Measurements from ENCODE around the gene NAA80.
A peak's percentile ranks its signal among the peaks of the same experiment; 100 is the strongest.

Gene NAA80

DNA sequence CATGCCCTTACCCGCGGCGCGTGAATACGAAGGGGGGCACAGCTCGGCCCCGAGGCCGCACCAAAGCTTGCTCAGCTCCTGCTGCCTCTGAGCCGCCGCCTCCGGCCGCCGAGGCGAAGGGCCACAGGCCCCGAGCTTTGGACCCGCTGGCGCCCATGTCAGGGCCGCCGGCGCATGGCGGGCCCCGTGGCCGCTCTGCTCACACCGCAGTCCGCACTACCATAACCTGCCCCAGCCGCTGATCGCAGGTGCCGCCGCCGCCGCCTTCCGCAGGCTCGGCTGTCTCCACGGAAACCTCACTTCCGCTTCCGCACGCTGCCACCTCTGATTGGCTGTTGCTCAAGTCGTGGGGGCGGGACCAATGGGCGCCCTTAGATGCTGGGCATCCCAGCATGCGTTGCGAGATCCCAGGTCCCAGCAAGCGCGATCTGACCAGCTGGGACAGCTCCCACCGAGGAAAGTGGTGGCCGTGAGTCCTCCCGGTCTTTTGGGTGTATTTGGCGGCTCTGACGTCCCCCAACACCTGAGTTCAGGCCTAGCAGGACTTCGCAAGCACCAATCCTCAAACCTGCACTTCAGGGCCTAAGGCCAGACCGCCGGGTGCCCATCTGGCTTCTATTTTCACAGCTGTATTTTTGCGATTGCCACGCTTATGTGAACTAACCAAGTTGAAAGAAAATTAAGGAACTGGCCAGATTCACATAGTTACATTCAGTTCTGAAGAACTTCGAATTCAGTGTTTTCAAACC is 28.9 kb upstream of the NAA80 start, which contains the start of gene TUSC2:
TUSC2 (minus strand) TSS at position 281 of the 749 bp plus-strand sequence; CDS start at position 157, 124 bp downstream.
- DNase-seq, result peak; percentile 87 to 94 (median 92)

DNA sequence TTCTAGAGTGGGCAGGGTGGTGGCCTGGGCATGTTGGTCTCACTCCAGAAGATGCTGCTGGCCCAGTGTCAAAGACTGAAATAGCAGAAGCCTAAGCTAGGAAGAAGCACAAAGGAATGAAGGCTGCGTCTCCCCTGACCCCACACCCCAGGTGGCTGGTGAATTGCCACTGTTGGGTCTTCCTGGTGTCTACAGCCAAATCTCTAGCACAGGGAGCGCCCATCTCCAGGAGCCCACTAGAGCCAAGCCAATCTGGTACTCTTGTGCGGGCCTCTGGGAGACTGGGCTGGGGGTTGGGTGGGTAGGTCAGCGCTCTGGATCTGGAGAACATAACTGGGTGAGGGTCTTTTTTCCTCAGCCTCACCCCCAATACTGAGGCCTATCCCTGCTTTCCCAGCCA is 27.9 kb upstream of the NAA80 start:
- no peak for DNase-seq

DNA sequence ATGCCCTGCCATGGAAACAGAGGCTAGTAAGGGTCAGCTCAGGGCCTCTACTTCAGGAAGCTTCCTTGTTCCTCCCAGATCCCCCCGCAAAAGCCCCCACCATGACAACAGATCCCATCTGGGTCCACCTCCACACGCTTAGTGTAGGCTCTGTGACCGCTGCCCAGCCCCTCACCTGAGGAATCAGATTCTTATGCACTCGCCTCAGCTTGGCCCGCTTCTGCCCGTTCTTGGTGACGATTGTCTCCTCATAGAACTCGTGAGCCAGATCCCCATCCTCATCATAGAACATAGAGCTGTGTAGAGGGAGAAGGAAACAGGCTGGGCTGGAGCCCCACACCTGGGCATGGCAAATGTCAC is 27.0 kb upstream of the NAA80 start:
- no peak for DNase-seq

DNA sequence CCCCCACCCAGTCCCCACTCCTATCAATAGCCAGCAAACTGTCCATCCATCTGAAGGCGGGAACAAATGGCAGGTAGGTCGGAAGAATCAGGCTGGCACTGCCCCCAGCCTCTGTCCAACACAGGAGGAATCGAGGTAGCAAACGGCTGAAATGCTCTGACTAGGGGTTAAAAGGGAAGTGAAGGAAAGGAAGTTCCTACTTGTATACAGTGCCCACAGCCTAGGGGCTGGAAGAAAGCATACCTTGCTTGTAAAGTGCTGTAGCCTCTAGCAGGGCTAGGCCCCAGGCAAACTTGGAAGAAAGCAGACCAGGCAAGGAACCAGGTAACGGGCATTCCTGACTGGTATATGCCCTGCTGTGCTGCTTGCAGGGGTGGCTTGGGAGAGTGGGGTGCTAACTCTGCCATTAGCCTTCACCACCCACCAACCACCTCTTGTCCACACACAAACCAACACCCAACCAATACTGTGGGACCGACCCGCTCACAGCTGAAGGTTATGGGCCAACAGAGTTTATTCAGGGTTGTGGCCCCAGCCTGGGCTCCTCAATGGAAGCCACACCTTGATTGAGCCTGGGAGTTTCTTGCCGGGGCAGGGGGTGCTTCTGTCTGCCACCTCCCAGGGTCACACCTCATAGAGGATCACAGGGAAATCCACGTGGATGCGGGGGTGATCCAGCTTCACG is 26.4 kb upstream of the NAA80 start:
- DNase-seq, result no peak

DNA sequence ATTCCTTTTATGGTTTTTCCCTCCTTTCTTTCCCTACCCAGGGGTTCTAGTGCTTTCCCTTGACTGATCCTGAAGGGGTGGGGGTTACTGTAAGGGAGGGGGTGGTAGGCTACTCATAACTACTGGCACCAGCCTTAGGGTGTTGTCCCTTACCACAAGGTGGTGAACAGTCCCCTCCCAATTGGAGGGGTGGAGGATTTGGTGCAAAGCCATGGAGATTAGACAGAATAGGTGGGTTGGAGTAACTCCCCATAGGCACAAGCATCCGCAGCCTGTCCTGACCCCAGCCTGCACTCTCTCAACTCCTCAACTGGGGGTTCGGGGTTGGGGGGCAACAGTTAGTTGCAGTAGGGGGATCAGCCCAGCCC is 25.9 kb upstream of the NAA80 start:
- DNase-seq, result no peak

DNA sequence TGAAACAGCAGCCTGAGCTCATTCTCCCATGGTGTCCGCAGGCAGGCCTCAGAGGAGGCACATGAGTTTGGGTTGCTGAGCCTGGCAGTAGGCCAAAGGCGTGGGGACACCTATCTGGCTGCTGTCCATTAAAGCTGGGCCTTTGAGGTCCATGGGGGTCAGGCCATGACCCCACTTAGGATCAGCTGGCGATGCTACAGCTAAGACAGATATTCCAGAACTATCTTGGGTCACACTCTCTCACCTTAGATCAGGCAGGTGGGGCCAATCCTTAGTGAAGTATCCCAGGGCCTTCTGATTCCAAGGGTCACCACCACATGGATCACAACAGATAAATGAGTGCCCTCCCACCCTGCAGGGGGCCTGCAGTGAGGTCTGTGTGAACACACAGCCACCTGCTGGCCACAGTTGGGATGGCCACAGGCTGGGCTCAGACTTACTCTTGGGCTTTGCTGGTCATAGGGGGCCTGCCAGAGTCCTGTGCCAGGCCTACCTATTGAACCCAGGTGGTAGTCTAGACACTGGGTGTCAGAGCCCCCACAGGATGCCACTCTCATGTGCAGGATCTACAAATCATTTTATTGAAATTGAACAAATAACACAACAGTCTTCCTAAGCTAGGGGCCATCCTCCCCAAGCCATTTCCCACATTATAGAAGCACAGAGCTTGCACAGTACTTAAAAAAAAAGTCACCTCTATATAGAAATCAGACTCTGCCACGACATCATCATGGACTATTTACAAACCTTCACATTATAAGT is 25.3 kb upstream of the NAA80 start:
- DNase-seq, result peak; percentile 5 to 46 (median 34)

DNA sequence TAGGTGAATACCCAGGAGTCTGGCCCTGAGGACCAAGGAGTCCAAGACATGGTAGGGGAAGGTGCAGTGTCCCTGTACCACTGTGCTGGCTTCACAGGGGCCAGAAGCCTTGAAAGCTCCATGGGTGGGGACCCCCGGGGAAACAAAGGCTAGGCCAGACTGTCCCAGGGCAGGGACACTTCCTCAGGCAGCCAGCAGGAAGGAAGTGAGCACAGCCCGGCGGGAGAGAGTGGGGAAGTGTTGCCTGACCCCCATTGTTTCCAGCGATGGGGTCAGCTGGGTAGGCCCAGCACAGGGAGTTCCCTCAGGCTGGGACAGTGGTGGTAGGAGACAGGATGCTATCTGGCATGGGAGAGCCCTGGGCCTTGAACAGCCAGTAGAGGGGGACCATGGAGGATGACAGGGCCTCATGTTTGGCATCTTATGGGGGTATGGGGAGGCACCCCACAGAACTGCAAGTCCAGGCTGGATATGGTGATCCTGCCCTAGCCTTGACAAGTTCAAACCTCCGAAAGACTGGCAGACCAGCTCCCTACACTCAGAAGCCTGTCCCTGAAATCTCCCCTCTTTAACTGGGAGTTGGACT is 24.5 kb upstream of the NAA80 start:
- DNase-seq, result no peak

DNA sequence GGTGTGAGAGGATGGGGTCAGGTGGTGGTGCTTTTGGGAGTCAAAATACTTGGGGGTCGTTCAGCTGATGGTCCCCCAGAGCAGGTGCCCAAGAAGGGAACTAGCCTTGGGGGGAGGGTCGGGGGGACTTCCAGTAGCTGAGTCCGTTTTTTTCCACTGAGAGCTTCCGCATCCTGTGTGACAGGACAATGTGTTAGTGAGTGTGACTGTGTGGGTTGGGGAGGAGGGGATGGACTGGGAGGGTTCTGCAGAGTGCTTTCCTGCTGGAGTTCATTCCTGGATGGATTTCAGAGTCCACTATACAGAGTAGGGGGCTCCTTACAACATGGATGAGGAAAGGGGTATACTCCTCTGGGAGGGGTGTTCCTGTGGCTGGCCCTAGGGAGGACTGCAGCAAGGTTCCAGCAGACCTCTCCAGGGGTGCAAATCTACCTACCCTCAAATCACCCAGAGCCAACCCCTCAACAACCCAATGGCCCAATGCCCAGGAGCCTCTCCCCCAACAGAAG is 23.9 kb upstream of the NAA80 start:
- DNase-seq, result no peak

DNA sequence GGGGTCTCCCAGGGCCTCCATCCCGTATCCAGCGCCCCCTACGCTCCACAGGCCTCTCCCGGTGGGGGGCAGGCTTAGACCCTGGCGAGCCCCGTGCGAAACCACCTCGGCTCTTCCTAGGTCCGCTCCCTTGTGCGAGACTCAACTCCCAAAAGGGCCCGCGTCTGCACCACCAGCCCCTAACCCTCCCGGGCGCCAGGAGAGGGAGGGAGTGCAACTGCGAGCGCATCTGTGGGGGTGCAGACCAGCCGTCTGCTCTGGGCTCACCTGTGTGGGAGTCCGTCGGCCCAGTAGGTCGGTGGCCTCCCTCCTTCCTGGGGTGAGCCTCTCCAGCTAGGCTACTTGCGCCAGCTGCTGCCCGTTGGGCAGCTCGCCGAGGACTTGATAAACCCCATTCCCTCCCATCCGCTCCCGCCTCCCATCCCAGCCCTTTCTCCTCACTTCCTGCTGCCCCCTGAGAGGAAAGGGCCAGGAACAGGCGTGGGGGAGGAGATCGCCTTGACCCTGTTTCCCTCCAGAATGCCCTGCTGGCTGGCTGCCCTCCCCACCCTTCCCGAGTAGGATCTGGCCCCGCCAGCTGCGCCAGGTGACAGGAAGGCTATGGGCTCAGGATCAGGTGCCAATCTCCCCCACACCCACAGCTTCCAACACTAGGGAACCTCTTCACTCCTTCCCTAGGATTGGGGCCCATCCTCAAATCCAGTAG is 23.3 kb upstream of the NAA80 start, which contains the start of gene HYAL2:
HYAL2 (minus strand) TSS at position 360 of the 706 bp plus-strand sequence. CDS start 2,256 bp downstream, outside the sequence.
- DNase-seq, result no peak

DNA sequence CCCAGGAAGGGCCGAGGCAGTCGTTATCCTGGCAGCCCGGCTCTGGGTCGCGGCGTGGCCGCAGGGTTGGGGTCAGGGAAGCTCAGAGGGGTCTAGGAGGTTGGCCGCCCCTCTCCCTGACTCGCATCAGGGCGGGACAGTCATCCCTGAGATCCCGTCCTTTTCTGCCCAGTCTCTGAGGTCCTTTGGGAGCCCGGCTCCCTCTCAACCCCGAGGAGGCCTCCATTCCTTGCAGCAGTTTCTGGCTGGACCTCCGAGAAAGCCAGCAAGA is 22.8 kb upstream of the NAA80 start:
- no peak for DNase-seq

DNA sequence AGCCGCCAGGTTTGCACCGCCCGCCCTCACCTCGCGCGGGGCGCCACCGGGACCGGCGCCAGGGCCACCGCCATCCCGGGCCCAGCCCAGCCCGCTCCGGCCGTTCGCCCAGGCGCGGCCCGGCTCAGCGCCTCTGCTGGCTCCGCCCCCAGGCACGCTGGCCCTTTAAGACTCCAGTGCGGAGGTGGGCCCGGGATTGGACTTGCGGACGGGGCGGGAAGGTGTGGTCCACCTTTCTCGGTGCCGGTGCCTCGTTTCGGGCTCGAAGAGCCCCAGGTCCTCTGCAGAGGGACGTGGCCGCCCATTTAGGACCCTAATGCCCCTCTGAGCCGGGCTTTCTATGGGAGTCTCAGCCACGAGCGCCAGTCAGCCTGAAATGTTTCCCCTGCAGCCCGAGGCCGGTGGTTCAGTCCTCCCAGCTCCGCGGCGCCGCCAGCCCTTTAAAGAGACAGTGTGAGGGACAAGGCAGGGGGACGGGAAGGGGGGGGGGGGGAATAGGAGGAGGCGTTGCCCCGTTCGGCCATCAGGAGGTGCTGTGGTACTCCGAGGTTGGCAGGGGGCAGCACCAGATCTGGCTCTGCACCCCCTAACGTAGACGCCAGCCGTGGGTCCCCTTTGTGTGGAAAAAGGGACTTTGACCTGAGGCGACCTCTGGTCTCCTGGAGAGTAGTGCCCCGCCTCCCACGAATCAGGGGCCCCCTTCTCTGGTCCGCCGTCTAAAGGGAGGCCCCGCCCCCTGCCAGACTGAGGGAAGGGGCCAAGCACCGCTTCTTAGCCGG is 22.3 kb upstream of the NAA80 start:
- DNase-seq, result peak; percentile 72 to 91 (median 79)

DNA sequence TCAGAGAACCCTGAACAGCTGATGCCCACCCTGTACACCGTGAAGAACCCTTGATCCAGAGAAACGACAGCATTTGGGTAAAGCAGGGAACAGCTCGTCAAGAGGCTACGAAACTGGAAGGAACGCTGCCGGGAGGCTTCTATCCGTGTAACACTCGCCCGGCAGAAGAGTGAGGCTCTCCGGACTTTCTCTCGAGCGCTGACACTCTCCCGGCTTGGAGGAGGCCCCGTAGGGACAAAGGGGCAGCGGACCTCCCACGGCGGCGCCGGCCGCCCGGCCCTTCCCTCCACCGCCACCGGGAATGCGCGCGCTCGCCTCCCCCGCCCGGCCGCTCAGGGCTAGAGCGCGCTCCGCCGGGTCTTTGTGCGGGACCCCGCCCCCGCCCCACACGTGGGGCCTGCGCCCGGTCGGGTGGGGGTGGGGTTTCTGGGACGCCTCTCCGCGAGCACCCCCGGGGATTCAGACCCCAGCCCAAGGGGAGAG is 21.7 kb upstream of the NAA80 start:
- DNase-seq, result peak in 5 of 6 experiments; percentile 33 to 85 (median 69)

DNA sequence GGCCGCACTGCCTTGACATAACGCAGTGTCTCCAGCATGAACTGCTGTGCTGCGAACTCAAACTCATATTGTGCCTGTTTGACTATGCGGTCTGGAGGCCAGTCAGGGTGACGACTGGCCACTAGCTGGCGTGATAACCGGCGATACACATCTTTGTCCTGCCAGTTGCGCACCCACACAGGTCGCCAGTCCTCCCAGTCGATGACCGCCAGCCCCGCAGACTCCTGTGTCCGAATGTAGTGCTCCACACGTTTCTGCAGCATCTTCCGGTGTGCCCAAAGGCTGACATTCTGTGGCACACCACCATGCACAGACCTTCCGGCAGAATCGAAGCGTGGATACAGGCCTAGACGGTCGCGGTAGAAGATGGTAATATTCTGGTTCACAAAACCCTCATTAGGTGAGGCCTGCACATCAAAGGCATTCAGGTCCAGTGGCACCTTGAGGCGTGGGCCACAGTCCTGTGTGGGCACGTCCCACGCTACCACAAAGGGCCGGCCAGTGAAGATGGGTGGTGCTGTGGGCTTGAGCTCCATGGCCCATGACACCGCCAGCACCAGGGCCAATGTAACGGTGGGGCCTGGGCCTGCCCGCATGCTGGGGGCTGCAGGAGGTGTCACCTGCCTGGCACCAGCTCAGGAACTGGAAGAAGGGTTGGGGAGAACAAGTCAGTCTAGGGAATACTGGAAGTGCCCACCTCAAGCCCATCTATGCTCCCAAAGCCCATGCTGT is 20.9 kb upstream of the NAA80 start:
- DNase-seq, result no peak

DNA sequence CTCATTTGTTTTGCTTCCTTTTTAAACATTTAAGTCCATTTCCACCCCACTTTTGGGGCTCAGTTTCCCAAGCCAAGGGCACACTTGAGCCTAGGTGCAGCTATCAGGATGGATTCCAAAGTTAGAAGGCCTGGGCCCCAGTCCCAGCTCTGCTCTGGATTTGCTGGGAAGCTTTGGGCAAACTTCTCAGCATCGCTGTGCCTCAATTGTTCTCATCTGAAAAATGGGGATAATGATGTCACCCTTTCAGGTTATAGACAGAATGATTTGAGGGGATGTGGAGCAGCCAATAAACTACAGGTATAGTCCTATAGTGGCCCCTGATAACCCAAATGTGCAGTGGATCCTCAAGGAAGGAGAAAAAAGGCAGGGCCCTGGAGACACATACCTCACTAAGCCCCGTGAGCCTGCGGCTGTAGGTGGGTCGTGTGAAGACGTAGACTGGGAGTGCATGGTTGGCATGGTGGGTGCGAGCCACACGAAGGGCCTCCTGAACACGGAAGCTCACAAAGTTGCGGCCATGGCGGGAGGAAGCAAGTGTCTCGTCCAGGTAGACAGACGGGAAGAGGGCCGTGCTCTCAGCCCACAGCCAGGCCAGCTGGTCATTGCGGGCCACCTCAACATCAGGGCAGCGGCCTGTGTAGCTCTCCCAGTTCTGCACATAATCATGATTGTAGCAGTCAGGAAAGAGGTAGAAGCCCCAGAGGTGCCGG is 20.1 kb upstream of the NAA80 start:
- DNase-seq, result no peak

DNA sequence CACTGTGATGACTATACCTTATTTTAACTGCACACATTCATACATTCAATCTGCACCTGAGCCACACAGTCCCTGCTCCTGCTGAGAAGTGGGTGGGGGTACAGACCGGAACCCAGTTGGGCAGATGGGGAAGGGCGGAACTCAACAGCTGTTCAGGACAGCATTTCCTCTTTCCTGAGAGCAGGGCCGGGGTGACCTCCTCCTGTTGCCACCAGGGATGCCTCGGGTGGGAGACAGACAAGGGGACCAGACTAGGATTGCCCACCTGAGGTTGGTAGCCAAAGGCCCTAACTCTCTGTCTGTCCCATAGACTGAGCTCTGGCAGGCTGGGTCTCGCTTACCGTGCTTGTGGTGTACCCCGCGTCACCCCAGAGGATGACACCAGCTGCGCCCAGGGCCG is 19.4 kb upstream of the NAA80 start:
- no peak for DNase-seq

DNA sequence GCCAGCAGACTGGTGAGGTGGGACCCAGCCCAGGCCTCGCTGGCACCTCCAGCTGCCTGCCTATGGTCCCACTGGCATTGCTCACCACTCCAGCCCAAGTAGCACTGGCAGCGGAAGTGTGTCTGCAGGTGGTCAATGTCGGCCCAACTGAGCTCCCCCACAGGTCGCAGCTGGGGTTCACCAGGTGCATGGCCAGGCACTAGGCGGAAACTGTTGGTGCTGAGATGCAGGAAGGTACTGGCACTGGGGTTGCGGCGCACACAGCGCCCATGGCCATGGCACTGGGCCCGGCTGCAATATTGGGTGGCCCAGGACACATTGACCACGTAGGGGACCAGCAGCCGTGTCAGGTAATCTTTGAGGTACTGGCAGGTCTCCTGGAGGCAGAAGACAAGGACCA is 19.0 kb upstream of the NAA80 start:
- no peak for DNase-seq

DNA sequence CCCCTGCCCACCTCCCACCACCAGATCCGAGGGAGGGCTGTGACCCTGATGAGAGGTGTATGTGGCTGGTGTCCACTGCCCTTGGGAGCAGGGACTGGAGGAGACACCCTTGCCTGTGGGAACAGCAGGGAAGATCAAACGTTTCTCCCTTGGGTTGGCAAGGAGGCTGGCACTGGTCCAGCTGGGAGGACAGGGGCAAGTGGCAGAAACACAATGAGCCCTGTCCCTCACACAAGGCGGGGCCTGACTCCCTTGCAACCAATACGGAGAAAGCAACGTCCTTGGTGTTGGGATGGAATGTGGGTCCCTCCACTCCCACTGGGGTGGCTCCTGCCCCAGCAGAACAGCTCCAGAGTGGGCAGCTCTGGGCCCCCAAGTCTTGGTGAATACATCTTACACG is 18.1 kb upstream of the NAA80 start:
- no peak for DNase-seq

DNA sequence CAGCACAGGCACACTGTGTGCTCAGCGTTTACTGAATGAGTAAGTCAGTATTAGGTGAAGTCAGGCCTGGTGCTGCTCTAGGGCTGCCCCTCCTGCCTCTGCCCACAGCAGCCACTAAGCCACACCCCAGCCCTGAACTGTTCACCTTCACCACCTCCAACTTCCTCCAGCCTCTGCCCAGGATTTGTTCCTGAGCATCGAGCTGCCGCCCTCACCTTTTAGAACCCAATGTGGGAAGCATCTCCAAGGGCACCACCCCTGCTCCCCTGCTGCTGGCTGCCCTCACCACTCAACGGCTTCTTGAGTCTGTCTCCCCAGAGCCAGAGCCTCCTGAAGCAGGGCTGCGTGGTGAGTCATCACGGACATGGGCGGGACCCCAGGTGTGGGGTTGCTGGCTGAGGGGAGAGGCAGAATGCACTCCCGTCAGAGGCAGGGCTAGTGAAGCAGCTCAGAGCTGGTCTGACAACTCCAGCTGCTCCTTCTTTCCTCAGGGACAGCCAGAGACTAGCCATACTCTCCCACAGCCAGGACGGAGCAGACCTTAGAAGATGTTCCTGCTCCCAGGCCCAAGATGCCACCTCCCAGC is 17.5 kb upstream of the NAA80 start:
- DNase-seq, result no peak

DNA sequence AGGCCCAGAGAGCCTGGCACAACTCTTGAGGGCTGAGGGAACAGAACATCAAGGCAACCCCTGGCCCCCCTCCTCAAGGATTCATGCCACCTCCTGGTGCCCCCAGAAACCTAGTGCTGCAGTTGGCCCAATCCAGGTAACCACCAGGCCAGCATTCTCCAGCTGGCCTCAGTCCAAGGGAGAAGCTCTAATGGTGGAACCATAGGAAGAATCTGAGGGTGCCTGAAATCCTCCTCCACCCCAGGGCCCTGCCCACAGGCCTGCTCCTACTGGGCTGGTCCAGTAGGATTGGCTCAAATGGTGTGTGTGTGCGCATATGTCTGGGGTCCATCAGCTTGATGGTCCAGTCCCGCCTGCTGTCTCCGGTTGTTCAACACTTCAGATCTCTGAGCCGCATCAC is 15.6 kb upstream of the NAA80 start:
- no peak for DNase-seq

DNA sequence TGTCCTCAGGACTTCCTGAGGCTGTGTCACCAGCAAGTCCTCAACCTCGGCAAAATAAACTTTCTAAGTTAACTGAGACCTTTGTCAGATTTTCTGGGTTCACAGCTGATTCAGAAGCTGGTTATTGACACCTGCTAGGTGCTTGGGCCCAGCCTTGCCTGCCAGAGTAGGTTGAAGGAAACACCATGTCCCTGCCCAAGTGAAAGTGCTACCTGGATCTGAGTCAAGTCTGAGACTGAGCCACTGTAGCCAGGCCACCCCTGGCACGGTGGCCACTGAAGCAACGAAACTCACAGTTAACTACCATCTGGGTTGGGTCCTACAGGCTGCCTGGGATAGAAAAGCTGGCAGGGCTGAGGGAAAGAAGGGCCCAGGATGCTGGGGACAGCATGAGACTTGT is 15.1 kb upstream of the NAA80 start:
- DNase-seq, result no peak

All from stimulated activated naive CD4-positive, alpha-beta T cell (primary cell).